HG03097 (cell line): ENCODE measurements around the gene FOXN1.

ENCODE experiments used
- ATAC-seq: cut with Tn5 transposase; IDR thresholded peaks from one replicate; pipeline ENCODE4 v1.9.1; 2021; ENCODE audit not compliant: unreplicated experiment, low FRiP score

FOXN1 gene

DNA sequence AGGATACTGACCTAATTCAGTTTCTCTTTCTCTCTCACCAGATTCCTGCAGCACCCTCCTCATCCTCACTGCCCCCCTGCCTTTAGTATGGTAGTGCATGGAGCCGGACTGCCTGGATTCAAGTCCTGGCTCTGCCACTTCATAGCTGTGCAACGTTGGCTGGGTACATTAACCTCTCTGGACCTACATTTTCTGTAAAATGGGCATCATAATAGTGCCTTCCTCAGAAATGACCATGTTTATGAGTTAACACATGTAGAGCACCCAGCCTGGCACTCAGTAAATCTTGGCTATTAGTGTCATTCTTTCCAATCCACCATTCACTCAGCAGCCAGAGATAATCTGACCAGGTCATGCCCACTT lies 39.0 kb downstream of the FOXN1 start:
- ATAC-seq = no peak

DNA sequence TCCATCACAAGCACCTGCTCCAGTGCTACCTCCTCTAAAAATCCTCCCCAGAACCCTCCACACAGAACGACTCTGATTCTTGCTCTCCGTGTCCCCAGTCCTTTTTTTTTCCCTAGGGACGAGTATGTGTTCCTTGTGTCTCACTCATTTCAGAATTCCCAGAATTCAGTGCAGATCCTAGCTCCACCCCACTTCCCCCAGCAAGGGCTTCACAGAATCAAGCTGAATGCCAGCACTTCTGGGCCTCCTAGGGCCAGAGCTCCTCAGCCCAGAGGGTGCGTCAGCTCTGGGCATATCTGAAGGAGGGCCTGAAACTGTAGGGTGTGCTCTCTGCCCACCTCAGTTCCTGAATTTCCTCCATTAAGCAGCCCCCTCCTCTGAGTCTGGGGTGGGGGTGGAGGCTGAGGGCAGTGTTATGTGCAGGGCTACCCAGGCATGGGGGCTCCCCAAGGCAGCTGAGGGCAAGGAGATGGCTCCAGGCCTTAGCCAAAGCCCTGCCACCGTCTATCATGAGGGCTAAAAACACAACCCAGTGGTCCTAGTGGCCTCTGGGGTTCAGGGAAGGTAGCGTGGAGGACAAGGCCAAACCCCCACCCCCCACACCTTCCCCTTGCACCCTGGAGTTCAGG lies 39.8 kb downstream of the FOXN1 start:
- no peak for ATAC-seq

DNA sequence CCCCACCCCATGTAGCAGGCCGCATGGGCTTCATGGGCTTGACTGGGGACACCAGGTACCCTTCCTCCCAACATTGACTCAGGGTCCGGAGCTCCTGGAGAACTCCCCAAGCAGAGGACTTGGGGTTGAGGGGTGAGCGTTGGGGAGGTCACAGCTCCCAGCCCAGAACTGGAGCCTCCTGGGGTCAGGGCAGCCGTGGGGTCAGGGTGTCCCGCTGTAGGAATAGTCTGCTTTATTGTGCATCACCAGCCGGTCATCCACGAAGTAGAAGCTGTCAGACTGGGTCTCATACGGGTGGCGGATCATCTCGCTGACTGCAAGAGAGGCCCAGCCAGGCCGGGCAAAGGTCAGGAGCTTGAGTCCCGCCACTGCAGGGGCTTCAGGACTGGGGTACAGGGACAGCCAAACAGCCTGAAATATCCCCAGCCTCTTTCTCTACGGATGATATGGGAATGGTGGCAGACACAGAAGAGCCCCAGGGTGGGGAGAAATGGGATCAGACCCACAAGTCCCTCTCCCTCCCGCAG lies 41.0 kb downstream of the FOXN1 start:
- no peak for ATAC-seq

DNA sequence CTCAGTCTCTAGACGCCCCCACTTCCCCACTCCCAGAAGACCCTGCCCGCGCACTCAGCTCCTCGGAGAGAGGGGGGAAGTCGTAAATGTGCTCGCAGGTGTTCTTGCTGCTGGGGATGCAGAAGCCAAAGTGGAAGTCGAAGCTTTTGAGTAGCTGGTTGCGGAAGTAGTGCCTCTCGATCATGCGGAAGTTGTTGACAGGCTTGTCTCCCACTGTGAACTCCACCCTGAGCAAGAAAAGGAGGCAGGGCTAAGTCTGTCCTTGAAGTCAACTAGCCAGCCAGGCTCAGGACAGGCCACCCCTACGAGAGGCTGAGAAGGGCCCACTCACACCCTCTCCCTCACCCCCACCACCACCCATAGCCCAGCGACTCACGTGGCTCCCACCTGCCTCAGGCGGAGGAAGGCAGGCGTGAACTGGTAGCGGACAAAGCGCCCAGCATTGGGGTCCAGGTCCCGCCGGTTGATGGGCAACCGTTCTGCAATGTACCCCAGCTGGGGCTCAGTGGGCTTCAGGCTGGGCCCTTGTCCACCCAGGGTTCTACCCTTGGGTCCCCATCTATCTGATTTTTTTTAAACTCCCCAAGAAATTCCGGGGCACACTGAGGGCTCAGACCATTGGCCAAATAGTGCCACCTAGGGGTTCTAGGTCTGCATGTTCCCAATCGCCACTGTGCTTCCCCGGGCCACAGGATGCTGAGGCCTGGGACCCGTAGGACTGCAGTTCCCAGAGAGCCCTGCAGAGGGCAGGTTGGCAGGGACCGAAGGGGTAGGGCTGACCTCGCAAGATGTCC lies 41.7 kb downstream of the FOXN1 start:
- ATAC-seq = peak; percentile 28

DNA sequence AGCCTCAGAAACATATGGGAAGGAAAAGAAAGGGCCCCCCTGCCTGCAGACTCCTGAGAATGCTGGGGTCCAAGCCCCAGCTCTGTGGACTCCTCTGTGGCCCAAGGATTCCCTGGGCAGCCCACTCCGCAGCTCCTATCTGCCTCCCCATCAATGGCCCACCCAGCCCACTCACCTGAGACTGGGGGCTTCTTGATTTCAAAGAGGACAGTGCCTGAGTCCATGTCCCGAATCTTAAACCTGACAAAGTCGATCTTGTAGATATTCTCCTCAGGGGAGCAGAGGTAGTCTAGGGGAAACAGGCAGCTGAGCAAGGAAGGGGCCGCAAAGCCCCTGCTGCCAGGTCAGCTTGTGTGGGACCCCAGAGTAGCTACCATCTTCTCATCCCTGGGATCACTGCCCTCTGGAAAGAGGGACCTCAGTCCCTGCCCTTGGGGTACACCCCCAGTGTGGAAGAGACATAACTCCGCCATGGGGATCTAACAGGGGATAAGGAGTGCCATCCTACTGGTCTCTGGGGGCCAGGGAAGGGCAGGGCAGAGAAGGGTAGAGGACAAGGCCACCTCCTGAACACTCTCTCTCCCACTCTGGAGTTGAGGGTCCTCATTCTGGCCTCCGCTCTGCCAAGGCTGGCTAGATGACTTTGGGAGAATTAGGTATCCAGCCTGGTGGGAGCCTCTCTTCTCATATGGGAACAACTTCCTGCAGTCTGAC lies 42.4 kb downstream of the FOXN1 start:
- ATAC-seq = no peak

DNA sequence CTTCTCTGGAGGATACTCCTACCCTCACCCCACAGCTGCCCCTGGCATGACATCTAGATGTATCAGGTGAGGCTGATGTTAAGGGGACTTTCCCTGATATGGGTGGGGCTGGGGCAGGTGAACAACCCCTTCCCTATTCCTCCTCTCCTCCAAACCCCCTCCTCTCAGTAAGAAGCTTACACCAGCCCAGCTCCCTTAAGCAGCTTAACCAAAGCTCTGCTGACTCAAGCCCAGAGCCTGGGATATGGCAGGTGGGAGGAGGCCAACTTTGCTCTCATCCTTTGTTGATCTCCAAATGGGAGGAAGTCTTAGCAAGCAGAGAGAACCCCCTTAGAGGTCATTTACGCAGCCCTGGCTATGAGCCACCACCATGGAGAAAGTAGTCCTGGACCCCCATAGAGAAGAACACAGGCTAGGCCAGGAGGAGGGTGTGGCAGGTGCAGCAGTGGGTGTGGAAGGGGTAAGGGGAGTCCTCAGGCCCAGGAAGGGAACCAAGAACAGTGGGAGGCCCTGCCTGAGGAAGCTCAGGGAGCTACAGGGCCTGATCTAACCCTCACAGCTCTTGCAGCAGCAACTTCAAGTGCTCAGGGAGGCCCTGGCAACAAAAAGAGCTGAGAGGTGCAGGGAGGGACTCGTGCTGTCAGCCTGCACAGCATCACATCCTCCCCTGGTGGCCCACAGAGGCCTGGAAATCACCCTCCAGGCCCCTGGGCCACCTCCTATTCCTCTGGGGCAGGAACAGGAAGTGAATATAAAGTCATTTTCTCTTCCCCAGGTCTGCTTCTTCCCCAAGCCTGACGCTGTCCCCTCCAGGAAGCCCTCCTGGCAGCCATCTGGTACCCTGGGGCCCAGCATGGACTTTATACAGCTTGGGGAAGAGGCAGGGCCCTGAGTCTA lies 43.3 kb downstream of the FOXN1 start:
- ATAC-seq = no peak

DNA sequence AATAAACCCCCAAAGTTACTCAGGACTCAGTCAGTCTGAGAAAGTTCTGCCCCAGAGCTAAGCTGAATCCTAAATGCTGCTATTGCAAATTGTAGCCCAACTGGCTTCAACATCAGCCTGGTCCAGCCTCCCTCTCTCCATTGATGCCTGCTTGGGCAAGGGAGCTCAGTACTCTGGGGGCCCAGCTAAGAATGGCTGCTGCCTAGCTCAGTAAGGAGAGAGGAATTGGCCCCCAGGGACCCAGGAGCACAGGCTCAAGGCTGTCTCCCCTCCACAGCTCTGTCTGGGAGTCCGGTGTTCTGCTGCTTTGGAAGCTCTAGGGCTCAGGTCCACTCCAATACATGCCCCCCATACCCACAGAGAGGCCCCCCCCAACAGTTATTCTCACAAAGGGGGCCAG lies 44.7 kb downstream of the FOXN1 start:
- no peak for ATAC-seq

DNA sequence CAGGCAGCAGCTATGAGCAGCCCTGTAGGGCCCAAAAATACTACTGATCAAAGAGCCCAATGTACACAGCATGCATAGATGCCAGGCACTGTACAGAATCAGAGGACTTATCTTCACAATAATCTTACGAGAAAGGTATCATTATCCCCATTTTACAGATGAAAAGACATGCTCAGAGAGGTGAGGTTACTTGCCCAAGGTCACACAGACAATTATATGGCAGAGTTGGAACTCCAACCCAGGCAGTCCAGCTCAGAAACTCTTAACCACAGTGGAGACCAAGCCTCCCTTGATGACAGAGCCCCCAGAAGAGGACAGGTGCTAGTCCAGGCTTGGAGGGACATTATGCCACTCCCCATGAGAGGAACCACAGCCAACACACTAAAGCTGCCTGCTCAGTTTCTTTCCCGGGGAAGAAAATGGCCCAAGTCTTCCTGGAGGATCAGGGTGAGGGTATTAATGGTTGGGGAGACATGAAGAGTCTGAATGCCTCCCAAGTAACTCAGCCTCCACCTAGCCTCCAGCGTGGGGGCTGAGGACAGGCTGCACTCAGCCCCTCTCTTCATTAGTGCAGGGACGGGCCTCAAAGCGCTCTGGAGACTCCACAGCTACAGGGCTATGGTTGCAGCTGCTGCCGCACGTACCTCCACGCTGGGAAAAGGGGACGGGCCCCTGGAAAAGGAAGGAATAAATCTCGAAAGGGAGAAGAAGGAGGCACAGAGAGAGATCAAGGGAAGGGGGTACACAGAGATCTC lies 45.5 kb downstream of the FOXN1 start:
- no peak for ATAC-seq

DNA sequence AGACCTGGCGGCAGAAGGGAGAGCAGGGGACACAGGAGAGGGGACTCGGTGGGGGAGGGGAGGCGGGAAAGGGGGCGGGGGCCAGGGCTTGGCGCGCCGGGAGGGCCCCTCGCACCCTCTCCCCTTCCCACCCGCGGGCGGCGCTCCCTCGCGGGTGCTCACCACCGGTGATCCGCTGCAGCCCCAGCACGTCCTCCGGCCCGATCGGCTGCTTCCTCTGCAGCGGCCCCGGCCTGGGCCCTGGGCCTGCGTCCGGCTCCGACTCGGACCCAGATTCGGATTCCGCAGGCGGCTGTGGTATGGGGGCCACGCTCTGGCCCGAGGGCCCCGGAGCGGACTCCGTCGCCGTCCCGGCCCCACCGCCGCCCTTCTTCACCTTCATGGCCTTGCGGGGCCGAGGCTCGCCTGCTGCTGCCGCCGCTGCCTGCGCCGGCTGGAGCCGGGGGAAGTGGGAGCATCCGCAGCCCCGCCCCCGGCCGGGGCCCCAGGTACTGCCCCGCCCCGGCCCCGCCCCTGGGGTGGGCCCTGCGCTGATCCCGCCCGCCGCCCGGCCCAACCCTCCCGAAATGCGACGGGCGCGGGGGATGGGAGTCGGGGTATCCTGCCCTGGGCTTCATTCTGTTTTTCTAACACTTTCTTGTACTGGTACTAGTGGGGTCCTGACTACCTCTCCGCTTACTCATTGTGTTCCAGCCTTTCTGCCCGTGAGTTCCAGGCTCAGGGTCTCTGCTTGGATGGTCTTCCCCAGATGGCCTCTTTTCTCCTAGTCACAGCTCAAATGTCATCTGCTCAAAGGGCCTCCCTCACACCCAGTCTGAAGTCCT lies 46.2 kb downstream of the FOXN1 start, which contains the start of gene UNC119:
Gene UNC119, minus strand, starts transcription at position 449 of the 824 bp plus-strand sequence. Its CDS starts 67 bp downstream, at position 382.
- peak; percentile 40 for ATAC-seq

DNA sequence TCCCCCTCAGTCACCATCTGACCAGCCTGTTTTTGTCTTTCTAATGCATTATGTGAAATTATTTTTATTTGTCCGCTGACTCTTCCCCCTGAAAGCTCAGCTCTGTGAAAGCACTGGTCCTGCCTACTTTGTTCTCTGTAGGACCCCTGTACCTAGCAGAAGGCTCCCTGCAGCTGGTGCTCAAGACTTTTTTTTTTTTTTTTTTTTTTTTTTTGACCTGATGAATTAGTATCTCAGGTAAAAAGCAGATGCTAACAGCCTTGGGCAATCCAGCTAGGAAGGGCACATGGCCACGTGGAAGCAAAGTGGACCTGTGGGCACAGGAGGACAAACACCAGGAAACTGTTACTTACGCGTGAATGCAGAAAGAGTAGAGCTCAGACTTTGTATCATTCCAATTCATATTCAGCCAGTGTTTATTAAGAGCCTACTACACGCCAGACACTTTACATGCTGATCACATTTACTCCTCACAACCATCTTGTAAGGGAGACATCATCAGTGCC lies 46.9 kb downstream of the FOXN1 start:
- ATAC-seq = no peak

DNA sequence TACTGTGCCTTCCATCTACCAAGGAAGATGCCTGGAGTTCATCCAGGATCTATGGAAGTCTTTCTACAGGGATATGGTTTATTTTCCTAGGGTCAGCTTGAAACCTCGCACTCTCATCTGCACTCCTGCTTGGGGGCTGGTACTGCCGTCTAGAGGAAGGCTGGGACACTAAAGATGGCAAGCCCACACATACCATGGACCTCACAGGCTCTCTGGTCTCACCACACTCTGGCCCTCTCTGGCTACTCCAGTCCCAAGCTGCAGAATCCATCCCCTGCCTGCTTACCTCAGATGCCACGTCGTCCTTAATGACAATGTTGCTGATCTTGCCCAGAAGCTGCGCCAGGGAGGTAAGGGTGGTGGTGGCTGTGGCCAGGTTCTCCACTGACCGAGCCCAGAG lies 48.4 kb downstream of the FOXN1 start:
- ATAC-seq = no peak

DNA sequence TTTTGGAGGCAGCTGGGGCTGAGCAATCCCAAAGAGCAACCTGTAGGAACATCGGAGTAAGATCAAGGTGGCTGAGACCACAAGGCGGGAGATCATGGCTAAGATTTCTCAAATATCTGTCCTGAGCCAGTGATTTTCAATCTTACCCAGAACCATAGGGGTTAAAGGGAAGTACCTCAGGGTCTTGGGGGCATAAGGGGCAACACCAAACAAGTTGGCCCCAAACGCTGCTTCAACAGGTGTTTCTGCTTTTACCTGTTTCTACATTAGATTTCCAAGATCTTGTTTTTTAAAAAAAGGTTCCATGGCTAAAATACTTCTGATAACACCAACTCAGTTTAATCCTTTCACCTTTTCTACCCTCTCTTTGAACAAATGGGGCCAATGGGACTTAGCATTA lies 48.9 kb downstream of the FOXN1 start:
- no peak for ATAC-seq

DNA sequence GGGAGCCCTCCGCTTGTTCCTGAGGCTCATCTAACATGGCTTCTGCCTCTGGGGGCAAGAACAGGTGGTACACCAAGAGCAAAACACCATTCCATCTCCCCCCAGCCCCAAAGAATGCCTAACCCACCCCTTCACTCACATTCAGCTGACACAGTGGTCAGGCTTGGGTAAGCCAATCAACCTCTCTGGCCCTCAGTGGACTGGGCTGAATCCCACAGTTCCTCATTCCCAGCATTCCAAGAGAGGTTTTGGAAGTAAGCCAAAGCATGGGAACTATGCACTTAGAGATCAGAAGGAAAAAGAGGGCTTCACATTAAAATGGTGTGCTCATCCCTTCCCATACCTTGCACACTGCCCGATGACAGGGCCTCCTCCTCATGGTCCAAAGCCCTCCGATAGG lies 57.3 kb downstream of the FOXN1 start:
- no peak for ATAC-seq

DNA sequence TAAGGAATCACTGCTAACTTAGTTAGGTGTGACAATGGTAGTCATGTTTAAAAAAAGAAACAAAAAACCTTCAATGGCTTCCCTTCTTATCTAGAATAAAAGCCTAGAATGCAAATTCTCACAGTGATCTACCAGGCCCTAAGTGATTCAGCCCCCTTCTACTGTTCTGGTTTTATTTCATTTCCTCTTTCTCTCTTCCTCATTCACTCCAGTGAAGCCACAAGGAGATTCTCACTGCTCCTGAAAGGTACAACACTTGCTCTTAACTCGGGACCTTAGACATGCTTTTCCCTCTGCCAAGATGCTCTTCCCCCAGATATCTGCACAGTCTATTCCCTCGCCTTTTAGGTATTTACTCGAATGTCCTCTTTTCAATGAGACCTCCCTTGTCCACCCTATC lies 61.5 kb downstream of the FOXN1 start:
- ATAC-seq = no peak

DNA sequence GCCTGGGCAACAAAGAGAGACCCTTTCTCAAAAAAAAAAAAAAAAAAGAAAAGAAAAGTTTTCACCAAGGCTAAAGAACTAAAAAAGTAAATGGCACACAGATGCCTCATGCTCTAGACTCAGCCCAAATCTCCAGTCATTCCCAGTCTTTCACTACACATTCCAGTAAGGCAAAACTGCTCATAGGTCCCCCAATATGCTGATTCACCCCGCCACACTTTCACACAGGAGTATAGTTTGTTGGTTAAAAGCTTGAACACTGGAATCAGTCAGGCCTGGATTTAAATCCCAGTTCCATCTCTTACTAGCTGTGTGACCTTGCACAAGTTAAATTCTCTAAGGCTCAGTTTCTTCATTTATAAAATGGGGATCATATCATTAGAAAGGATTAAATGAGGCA lies 63.3 kb downstream of the FOXN1 start:
- ATAC-seq = no peak

DNA sequence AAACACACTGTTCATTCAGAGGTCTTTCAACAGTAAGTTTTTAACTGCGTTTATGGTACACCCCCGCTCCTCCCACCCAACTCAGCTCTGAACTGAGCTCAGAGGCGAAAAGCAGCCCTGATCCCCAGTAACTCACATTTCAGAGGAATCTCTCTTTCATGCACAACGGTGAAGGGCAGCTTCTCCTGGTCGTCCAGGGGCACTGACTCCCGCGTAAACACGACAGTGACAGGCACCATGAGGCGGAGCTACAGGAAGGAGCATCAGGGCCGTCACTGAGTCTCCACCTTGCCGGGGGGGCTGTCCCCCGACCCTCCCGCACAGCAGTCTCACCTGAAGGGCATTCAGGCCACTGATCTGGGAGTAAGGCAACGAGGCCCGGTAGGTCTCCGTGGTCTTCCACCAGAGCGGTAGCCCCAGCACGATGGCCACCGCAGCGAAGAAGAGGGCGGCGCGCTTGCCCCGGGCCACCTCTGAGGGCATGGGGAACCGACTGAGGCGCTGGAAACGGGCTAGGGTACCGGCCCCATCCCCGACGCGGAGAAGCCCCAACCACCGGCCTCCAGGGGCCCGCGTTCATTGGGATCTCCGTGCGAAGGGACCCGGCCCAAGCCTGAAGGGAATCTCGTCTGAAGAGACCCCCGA lies 64.7 kb downstream of the FOXN1 start:
- ATAC-seq = no peak

DNA sequence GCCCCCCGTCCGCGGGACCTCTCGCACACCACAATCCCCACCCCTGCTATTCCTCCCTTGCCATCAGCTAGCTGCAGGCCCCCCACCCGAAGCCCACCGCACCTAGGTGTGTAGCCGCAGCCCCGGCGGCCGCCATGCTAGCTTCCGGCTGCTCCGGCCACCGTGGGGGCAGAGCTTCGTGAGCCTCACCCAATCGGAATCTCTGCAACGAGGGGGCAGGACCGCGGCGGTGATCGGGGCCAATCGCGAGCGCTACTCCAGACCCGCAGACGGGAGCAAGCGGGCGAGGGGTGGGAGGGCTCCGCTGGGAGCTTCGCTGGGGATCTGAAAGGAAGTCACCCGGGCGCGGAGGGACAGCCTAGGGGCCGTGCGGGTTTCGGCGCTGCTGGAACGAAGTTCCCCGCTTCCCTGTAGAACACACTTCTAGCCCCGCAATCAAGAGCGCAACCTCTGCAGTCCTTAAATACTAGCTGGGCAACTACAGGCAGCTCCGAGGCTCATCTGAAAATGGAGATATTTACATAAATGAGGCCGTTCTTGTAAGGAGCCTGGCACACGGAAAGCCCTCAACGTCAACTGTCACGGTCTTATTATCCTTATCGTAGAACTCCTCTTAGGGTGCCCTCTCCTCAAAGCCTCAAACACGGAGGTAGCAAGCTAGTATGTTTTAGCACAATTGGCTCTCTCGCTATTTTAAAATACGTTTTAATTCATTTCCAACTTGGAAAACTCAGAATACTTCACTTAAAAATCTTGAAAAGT lies 65.4 kb downstream of the FOXN1 start, which contains the start of gene PIGS:
Gene PIGS, minus strand, starts transcription at position 164 of the 762 bp plus-strand sequence. Its CDS starts 28 bp downstream, at position 136.
- ATAC-seq = peak; percentile 78
